GM12878 (cell line): ENCODE results near the gene SSH2. TPM values are rescaled to one million over a fixed set of nuclear protein-coding genes. Genes with fewer than 3 reads are reported as not detected.
A peak's percentile ranks its signal among the peaks of the same experiment; 100 is the strongest.

Source experiments
- ATAC-seq: fragments of 200-7000 bp; cut with Tn5 transposase; 3 replicates; pipeline ENCODE4 v1.9.1; 2020; ENCODE audit warnings: mild to moderate bottlenecking, moderate library complexity
- BruUV-seq: library from RNA; stranded (reverse); fragments of 400-500 nt; replicated peaks from 2 replicates; lab custom pipeline; 2021; lab: Mats Ljungman, UMichigan
- CTCF ChIA-PET: fragments of 300-600 bp; sonication (Branson Sonifier 250); formaldehyde crosslinking; extraction: SDS; loops from one replicate; lab custom pipeline; 2021; ENCODE audit warnings: inconsistent platforms; lab: Yijun Ruan, JAX
- POLR2A ChIA-PET: fragments of 350-600 bp; formaldehyde crosslinking; extraction: SDS; loops from one replicate; lab custom pipeline; 2021; ENCODE audit warnings: inconsistent platforms; lab: Charles Lee
- RAD21 ChIA-PET: fragments of 300-600 bp; sonication (Branson Sonifier 250); formaldehyde crosslinking; loops from one replicate; lab custom pipeline; 2023; ENCODE audit warnings: antibody characterized with exemption; ENCODE audit not compliant: unreplicated experiment; lab: Charles Lee
- SMC1A ChIA-PET: fragments of 300-600 bp; sonication (Branson Sonifier 250); formaldehyde crosslinking; loops from one replicate; lab custom pipeline; 2023; ENCODE audit not compliant: unreplicated experiment, uncharacterized antibody; lab: Charles Lee
- DNase-seq: peaks from one replicate; pipeline ENCODE4 v3.0.0-alpha.2; 2011; ENCODE audit warnings: low read depth, low spot score
- FAIRE-seq: peaks from 3 replicates; lab custom pipeline; 2011; peaks lifted over from hg19 to GRCh38; lab: Jason Lieb, UNC
- H2AFZ ChIP-seq: 2 replicates; pipeline ENCODE4 v1.6.0; 2011; ENCODE audit warnings: low read depth, low read length, control low read depth; ENCODE audit not compliant: control insufficient read depth
- H3K27ac ChIP-seq: 2 replicates; pipeline ENCODE4 v1.5.1; 2011; ENCODE audit warnings: control low read depth; ENCODE audit not compliant: control insufficient read depth, insufficient read depth
- H3K27me3 ChIP-seq, 2 experiments: replicated peaks in 1 of 2; 2 replicates each; pipeline versions ENCODE4 v1.6.0 to v1.6.1; 2011; ENCODE audit warnings: low read length in 1 of 2; ENCODE audit not compliant: control insufficient read depth in 2 of 2, insufficient read depth in 2 of 2
- H3K36me3 ChIP-seq, 2 experiments: 2 replicates each; pipeline ENCODE4 v1.5.1; 2011; ENCODE audit warnings: low read length in 1 of 2; ENCODE audit not compliant: control insufficient read depth in 2 of 2, insufficient read depth in 2 of 2
- H3K4me1 ChIP-seq: 2 replicates; pipeline ENCODE4 v1.6.1; 2011; ENCODE audit warnings: mild to moderate bottlenecking, low read length, moderate library complexity, mixed read lengths; ENCODE audit not compliant: control insufficient read depth, insufficient read depth
- H3K4me2 ChIP-seq: 2 replicates; pipeline ENCODE4 v1.6.0; 2011; ENCODE audit warnings: control low read depth; ENCODE audit not compliant: control insufficient read depth, insufficient read depth
- H3K4me3 ChIP-seq: fragments of 200-600 bp; sonication (generic); 2 replicates; pipeline ENCODE4 v1.5.1; 2016
- H3K79me2 ChIP-seq: 2 replicates; pipeline ENCODE4 v1.6.0; 2011; ENCODE audit warnings: low read length; ENCODE audit not compliant: control insufficient read depth, insufficient read depth
- H3K9ac ChIP-seq: 2 replicates; pipeline ENCODE4 v1.8.0; 2011; ENCODE audit warnings: low read length, control low read depth, mixed read lengths; ENCODE audit not compliant: control insufficient read depth, insufficient read depth
- H3K9me3 ChIP-seq: replicated peaks from 3 replicates; pipeline ENCODE4 v1.5.1; 2011; ENCODE audit warnings: mild to moderate bottlenecking, low read length; ENCODE audit not compliant: control insufficient read depth, insufficient read depth
- H4K20me1 ChIP-seq: 2 replicates; pipeline ENCODE4 v1.6.0; 2011; ENCODE audit not compliant: control insufficient read depth, insufficient read depth
- ATF2 ChIP-seq: IDR thresholded peaks from 2 replicates; pipeline ENCODE4 v1.6.1; 2012; ENCODE audit warnings: low read length, inconsistent platforms
- CHD2 ChIP-seq: IDR thresholded peaks from 2 replicates; pipeline ENCODE4 v1.6.1; 2011; ENCODE audit warnings: low read depth, low read length, improper control_type of control experiment, borderline replicate concordance
- CREB1 ChIP-seq: IDR thresholded peaks from 2 replicates; pipeline ENCODE4 v1.6.1; 2012; ENCODE audit warnings: low read depth, mild to moderate bottlenecking, inconsistent platforms
- E2F4 ChIP-seq: IDR thresholded peaks from 2 replicates; pipeline ENCODE4 v1.6.1; 2012; ENCODE audit warnings: low read depth, low read length, improper control_type of control experiment
- E4F1 ChIP-seq: fragments of 450-650 bp; IDR thresholded peaks from 2 replicates; pipeline ENCODE4 v1.6.1; 2018; ENCODE audit warnings: borderline replicate concordance, mild to moderate bottlenecking; ENCODE audit not compliant: partially characterized antibody
- EED ChIP-seq: sonication (generic); IDR thresholded peaks from 2 replicates; pipeline ENCODE4 v1.6.1; 2016; ENCODE audit warnings: antibody characterized with exemption, low read depth
- HDGF ChIP-seq: fragments of 450-650 bp; IDR thresholded peaks from 2 replicates; pipeline ENCODE4 v1.6.1; 2016; ENCODE audit warnings: antibody characterized with exemption
- MAX ChIP-seq: IDR thresholded peaks from 2 replicates; pipeline ENCODE4 v1.6.1; 2012; ENCODE audit warnings: low read depth, low read length, improper control_type of control experiment
- MYC ChIP-seq: IDR thresholded peaks from 2 replicates; pipeline ENCODE4 v1.6.1; 2011; ENCODE audit warnings: mild to moderate bottlenecking, low read length, moderate library complexity, inconsistent platforms; ENCODE audit not compliant: insufficient read depth, insufficient replicate concordance, insufficient read length, severe bottlenecking
- NFIC ChIP-seq: IDR thresholded peaks from 2 replicates; pipeline ENCODE4 v1.6.1; 2012; ENCODE audit warnings: low read depth, mild to moderate bottlenecking, inconsistent platforms, low read length, moderate library complexity
- NFXL1 ChIP-seq: fragments of 450-650 bp; IDR thresholded peaks from 2 replicates; pipeline ENCODE4 v1.6.1; 2017; ENCODE audit warnings: antibody characterized with exemption, mild to moderate bottlenecking, borderline replicate concordance
- NRF1 ChIP-seq: conservative IDR thresholded peaks from 2 replicates; pipeline ENCODE4 v1.6.1; 2011; ENCODE audit warnings: mild to moderate bottlenecking, low read depth, low read length, improper control_type of control experiment
- PAX8 ChIP-seq: fragments of 450-650 bp; IDR thresholded peaks from 2 replicates; pipeline ENCODE4 v1.6.1; 2017; ENCODE audit warnings: mild to moderate bottlenecking, moderate library complexity
- POLR2AphosphoS5 ChIP-seq: IDR thresholded peaks from 2 replicates; pipeline ENCODE4 v1.6.1; 2011; ENCODE audit warnings: mild to moderate bottlenecking, low read length, inconsistent platforms
- RUNX3 ChIP-seq: IDR thresholded peaks from 2 replicates; pipeline ENCODE4 v1.6.1; 2012; ENCODE audit warnings: low read length, inconsistent platforms
- SMC3 ChIP-seq: IDR thresholded peaks from 2 replicates; pipeline ENCODE4 v1.6.1; 2011; ENCODE audit warnings: low read length, improper control_type of control experiment, borderline replicate concordance
- TCF3 ChIP-seq: IDR thresholded peaks from 2 replicates; pipeline ENCODE4 v1.6.1; 2012; ENCODE audit warnings: low read depth, mild to moderate bottlenecking, low read length, borderline replicate concordance; ENCODE audit not compliant: insufficient read depth
- ZNF384 ChIP-seq: IDR thresholded peaks from 2 replicates; pipeline ENCODE4 v1.6.1; 2012; ENCODE audit warnings: low read depth, mild to moderate bottlenecking, low read length, improper control_type of control experiment, borderline replicate concordance
- ZSCAN29 ChIP-seq: fragments of 450-650 bp; IDR thresholded peaks from 2 replicates; pipeline ENCODE4 v1.6.1; 2017; ENCODE audit warnings: mild to moderate bottlenecking, moderate library complexity
- WGBS: methylation state at CpG from one replicate; pipeline ENCODE4 v1.1.6; 2016; ENCODE audit warnings: low lambda C conversion rate; ENCODE audit not compliant: insufficient replicate concordance, insufficient coverage; ENCODE audit errors: missing lambda C conversion rate; 5-methylcytosine and 5-hydroxymethylcytosine counted together
- in situ Hi-C: fragments of 300-500 bp; cut with MboI; formaldehyde crosslinking; loops from 9 replicates; pipeline ENCODE4 v1.14.3; 2018; ENCODE audit warnings: mixed read lengths
- intact Hi-C: fragments of 100-400 bp; cut with micrococcal nuclease; formaldehyde crosslinking; loops from one replicate; pipeline ENCODE4 v1.14.2; 2022; ENCODE audit not compliant: unreplicated experiment
- polyA plus RNA-seq, 11 experiments: library from polyadenylated mRNA; depleted of rRNA in 4 of 11; unstranded in 6 of 11; stranded (reverse) in 5 of 11; fragments of >200 nt; fragmentation: Nextera tagmentation in 4 of 11; fragmentation: Illumina TruSeq in 1 of 11; extraction: Ambion mirVana in 4 of 11; extraction: Trizol in 1 of 11; gene quantifications; 1 replicate in 1 of 11; 2 replicates in 10 of 11; pipeline versions ENCODE4 v1.2.1 to v1.2.3, GENCODE V29; 2011 to 2016; ENCODE audit warnings: inconsistent platforms in 2 of 11, missing spikeins in 2 of 11, low read depth in 1 of 11
- total RNA-seq, 4 experiments: library from RNA; depleted of rRNA in 3 of 4; stranded (reverse); fragments of >200 nt in 3 of 4; fragmentation: Illumina TruSeq in 1 of 4; extraction: Trizol in 1 of 4; gene quantifications; 2 replicates each; pipeline versions ENCODE4 v1.2.1 to v1.2.3, GENCODE V29; 2013 to 2021

SSH2 gene
- total and polyA plus RNA-seq, 10 of the 15 experiments (the other 5 are each of a cell fraction or from before 2014, with no cell fraction given): 9.3 to 65.9 (median 34.0) TPM

- intact Hi-C loops (loop anchor here (1.0 to 10.0 kb wide), 2 partner anchors 10 to 226 kb away; no protein-coding TSS in a partner anchor), in situ Hi-C loops (no loop called here)
- peaks cover 28% of the 10 kb centered on the region for H3K79me2 ChIP-seq
- peaks cover 44% of the 10 kb centered on the region for H3K4me1 ChIP-seq
- H3K27me3 ChIP-seq: no peaks in the 10 kb centered on the region; a peak in 1 of 4 replicates
- no peaks in the 10 kb centered on the region for H4K20me1 ChIP-seq
- BruUV-seq: no TSS peak
- ChIA-PET POLR2A (interaction anchor here (0.6 to 1.0 kb wide), 3 partner anchors 27 to 724 kb away, joined by 3 to 9 read pairs (median 4); no protein-coding TSS in a partner anchor), CTCF (interaction anchor here (0.6 to 5.0 kb wide), 14 partner anchors 9 to 229 kb away, joined by 3 to 72 read pairs (median 5); no protein-coding TSS in a partner anchor), RAD21 (interaction anchor here (0.6 to 2.9 kb wide), 9 partner anchors 9 to 929 kb away, joined by 3 to 20 read pairs (median 6); partner anchors contain the start of gene ABHD15), SMC1A (interaction anchor here (1.1 to 3.0 kb wide), 4 partner anchors 10 to 221 kb away, joined by 5 to 17 read pairs (median 6); no protein-coding TSS in a partner anchor)
- ATAC-seq (peak; percentile 15), DNase-seq (no peak), FAIRE-seq (no peak)
- H3K27ac ChIP-seq: peak overlapping the region; percentile 72
- peak overlapping the region; percentile 100 for H3K4me2 ChIP-seq
- 9% methylated on average over 30 of the region's 30 CpGs for WGBS
- H3K9me3 ChIP-seq: no peaks in the 10 kb centered on the region
- H3K4me3 ChIP-seq: peak overlapping the region; percentile 67
- H2AFZ ChIP-seq: peak overlapping the region; percentile 95
- no peaks in the 10 kb centered on the region for H3K36me3 ChIP-seq
- H3K9ac ChIP-seq: peak overlapping the region; percentile 64
- TF ChIP-seq ZSCAN29 (no peak), CREB1 (no peak), EED (no peak), TCF3 (no peak), ZNF384 (no peak), MYC (peak; percentile 71), HDGF (no peak), MAX (peak; percentile 44; the same call in 1 of the 2 replicates), NRF1 (peak; percentile 39; the same call in 1 of the 2 replicates), NFIC (no peak), E4F1 (no peak), SMC3 (no peak), E2F4 (no peak), RUNX3 (no peak), NFXL1 (no peak), ATF2 (no peak), PAX8 (no peak), CHD2 (peak; percentile 59; the same call in 1 of the 2 replicates), POLR2AphosphoS5 (no peak)
Observed at GRCh38 chr17:29590411-29591145, 339.4 kb downstream of the SSH2 start.
